H1 (cell line): ENCODE measurements around the gene THADA.

ENCODE experiments used
- ASH2L ChIP-seq: fragments of 200-600, 300-600 bp; sonication (generic); IDR thresholded peaks from one replicate; pipeline ENCODE4 v1.7.1; 2017; ENCODE audit warnings: low read length
- RXRA ChIP-seq: IDR thresholded peaks from 2 replicates; pipeline ENCODE4 v1.6.1; 2011; ENCODE audit warnings: low read depth, mild to moderate bottlenecking, low read length, moderate library complexity; ENCODE audit not compliant: insufficient read depth
- TF ChIP-seq, protein P1 (sequence below), 3 experiments: IDR thresholded peaks; 1 replicate in 2 of 3; 2 replicates in 1 of 3; pipeline versions ENCODE4 v1.5.1 to v1.6.1; 2011; ENCODE audit warnings: low read length in 3 of 3, mild to moderate bottlenecking in 3 of 3, inconsistent platforms in 2 of 3, low read depth in 1 of 3, moderate library complexity in 1 of 3; ENCODE audit not compliant: insufficient read depth in 1 of 3; ENCODE audit errors: control extremely low read depth in 1 of 3

DNA sequence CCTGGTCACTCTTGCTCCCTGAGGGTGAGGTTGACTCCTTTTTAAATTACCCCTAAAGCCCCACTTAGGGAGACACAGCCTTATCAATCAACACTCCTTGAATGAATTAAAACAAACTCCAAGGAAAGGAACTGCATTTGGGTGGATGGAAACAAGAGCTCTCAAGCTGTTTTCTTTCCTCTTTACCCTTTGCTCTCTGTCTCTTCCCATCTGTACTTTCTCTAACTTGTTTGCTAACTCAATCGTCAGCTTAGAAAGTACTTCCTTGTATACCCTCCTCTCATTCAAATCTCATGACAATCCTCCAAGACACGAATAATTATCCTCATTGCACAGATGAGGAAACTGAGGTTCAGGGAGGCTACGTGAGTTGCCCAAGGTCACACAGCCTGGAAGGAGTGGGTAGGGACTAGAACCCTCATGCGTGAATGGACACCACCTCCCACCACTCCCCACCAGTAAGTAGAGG is 402.2 kb downstream of the THADA start:
- no peak for TF ChIP-seq RXRA
- TF ChIP-seq ASH2L, result no peak
- TF ChIP-seq, protein P1, sequence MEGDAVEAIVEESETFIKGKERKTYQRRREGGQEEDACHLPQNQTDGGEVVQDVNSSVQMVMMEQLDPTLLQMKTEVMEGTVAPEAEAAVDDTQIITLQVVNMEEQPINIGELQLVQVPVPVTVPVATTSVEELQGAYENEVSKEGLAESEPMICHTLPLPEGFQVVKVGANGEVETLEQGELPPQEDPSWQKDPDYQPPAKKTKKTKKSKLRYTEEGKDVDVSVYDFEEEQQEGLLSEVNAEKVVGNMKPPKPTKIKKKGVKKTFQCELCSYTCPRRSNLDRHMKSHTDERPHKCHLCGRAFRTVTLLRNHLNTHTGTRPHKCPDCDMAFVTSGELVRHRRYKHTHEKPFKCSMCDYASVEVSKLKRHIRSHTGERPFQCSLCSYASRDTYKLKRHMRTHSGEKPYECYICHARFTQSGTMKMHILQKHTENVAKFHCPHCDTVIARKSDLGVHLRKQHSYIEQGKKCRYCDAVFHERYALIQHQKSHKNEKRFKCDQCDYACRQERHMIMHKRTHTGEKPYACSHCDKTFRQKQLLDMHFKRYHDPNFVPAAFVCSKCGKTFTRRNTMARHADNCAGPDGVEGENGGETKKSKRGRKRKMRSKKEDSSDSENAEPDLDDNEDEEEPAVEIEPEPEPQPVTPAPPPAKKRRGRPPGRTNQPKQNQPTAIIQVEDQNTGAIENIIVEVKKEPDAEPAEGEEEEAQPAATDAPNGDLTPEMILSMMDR (IDR thresholded peaks at IDR 0.05; ENCODE audit: control extremely low read depth in 1 of 3, insufficient read depth in 1 of 3, low read depth in 1 of 3, low read length in 3 of 3), result no peak
